GM23248 (cell line): ENCODE data around the gene DOP1B. TPM values are rescaled to one million over a fixed set of nuclear protein-coding genes. Genes with fewer than 3 reads are reported as not detected.

Experiments used
- DNase-seq: peaks from one replicate; pipeline ENCODE4 v3.0.0-alpha.2; 2015
- H2AFZ ChIP-seq: fragments of 200-600 bp; sonication (generic); 2 replicates; pipeline ENCODE4 v1.6.1; 2016; ENCODE audit warnings: antibody characterized with exemption
- H3F3A ChIP-seq: fragments of 200-600 bp; sonication (generic); 2 replicates; pipeline ENCODE4 v1.6.1; 2016; ENCODE audit warnings: mild to moderate bottlenecking, antibody characterized with exemption, mixed run types; ENCODE audit not compliant: insufficient read depth
- H3K27ac ChIP-seq: fragments of 200-600 bp; sonication (generic); 2 replicates; pipeline ENCODE4 v1.5.1; 2016; ENCODE audit warnings: mild to moderate bottlenecking
- H3K27me3 ChIP-seq: fragments of 200-600 bp; sonication (generic); replicated peaks from 2 replicates; pipeline ENCODE4 v1.6.1; 2016; ENCODE audit warnings: mild to moderate bottlenecking; ENCODE audit not compliant: insufficient read depth
- H3K36me3 ChIP-seq: fragments of 200-600 bp; sonication (generic); 2 replicates; pipeline ENCODE4 v1.6.1; 2016; ENCODE audit warnings: low read depth, mild to moderate bottlenecking
- H3K4me1 ChIP-seq: fragments of 200-600 bp; sonication (generic); 2 replicates; pipeline ENCODE4 v1.6.1; 2016; ENCODE audit warnings: mild to moderate bottlenecking; ENCODE audit not compliant: insufficient read depth
- H3K4me2 ChIP-seq: fragments of 200-600 bp; sonication (generic); one replicate; pipeline ENCODE4 v1.6.1; 2016; ENCODE audit warnings: mild to moderate bottlenecking; ENCODE audit not compliant: unreplicated experiment
- H3K4me3 ChIP-seq: fragments of 200-600 bp; sonication (generic); 2 replicates; pipeline ENCODE4 v1.5.1; 2016; ENCODE audit warnings: mild to moderate bottlenecking
- H3K79me2 ChIP-seq: fragments of 200-600 bp; sonication (generic); 2 replicates; pipeline ENCODE4 v1.6.1; 2016; ENCODE audit warnings: mild to moderate bottlenecking; ENCODE audit not compliant: insufficient read depth
- H3K9ac ChIP-seq: fragments of 200-600 bp; sonication (generic); 2 replicates; pipeline ENCODE4 v1.6.1; 2016; ENCODE audit warnings: mild to moderate bottlenecking
- H3K9me2 ChIP-seq: fragments of 200-600 bp; sonication (generic); 2 replicates; pipeline ENCODE4 v1.6.1; 2016; ENCODE audit warnings: mixed run types, mild to moderate bottlenecking, moderate library complexity; ENCODE audit not compliant: insufficient read depth
- H3K9me3 ChIP-seq: fragments of 200-600 bp; sonication (generic); one replicate; pipeline ENCODE4 v1.6.1; 2017; ENCODE audit warnings: low read depth
- H4K20me1 ChIP-seq: fragments of 200-600 bp; sonication (generic); 2 replicates; pipeline ENCODE4 v1.6.0; 2016; ENCODE audit not compliant: insufficient read depth
- EZH2 ChIP-seq: fragments of 200-600 bp; sonication (generic); IDR thresholded peaks from 2 replicates; pipeline ENCODE4 v1.6.1; 2018; ENCODE audit warnings: antibody characterized with exemption, mild to moderate bottlenecking; ENCODE audit not compliant: insufficient read depth, poor library complexity, severe bottlenecking
- EZH2phosphoT487 ChIP-seq: fragments of 200-600 bp; sonication (generic); IDR thresholded peaks from 2 replicates; pipeline ENCODE4 v1.6.1; 2018; ENCODE audit warnings: antibody characterized with exemption, moderate library complexity, mild to moderate bottlenecking, low read depth; ENCODE audit not compliant: insufficient read depth
- WGBS, 2 experiments: methylation state at CpG; one replicate each; pipeline ENCODE4 v1.1.6; 2015 to 2017; ENCODE audit warnings: low lambda C conversion rate in 2 of 2, low coverage in 1 of 2; ENCODE audit errors: missing lambda C conversion rate in 2 of 2; 5-methylcytosine and 5-hydroxymethylcytosine counted together
- in situ Hi-C: fragments of 300-500 bp; cut with MboI; formaldehyde crosslinking; loops from 2 replicates; pipeline ENCODE4 v1.15.0; 2020
- polyA plus RNA-seq: library from polyadenylated mRNA; unstranded; fragments of >200 nt; fragmentation: Nextera tagmentation; extraction: Ambion mirVana; gene quantifications from 2 replicates; pipeline ENCODE4 v1.2.1, GENCODE V29; 2016
- total RNA-seq: library from RNA; depleted of rRNA; stranded (reverse); fragments of >200 nt; shearing (Covaris generic); gene quantifications from 2 replicates; pipeline ENCODE4 v1.2.3, GENCODE V29; 2014

The DOP1B gene
- total and polyA plus RNA-seq, 2 experiments from 2014 or later = 5.4 to 12.3 TPM

DNA sequence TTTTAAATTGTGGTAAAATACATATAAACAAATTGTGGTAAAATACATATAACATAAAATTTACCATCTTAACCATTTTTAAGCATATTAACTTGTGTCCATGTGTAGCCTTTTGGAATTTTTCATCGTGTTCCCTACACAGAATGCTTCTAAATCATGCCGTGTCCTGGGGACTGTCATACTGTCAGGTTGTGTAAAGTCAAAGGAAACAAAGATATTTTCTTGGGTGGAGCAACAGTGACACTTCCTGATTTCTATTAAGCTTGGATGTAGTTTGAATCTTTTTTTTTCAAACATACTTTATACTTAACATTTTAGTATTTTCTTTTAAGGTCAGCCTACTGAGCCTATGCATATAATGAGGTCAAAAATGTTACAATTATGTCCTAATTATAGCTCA lies 32.3 kb downstream of the DOP1B start:
- WGBS, 2 experiments = 20 to 29% methylated on average over 2 of the region's 2 CpGs
- Histone ChIP-seq H4K20me1 (no peaks in the 10 kb centered on the region), H3K9me3 (no peaks in the 10 kb centered on the region), H3K79me2 (no peaks in the 10 kb centered on the region), H3K27me3 (no peaks in the 10 kb centered on the region), H3K4me1 (no peaks in the 10 kb centered on the region), H3K9ac (no peak overlapping the region), H3F3A (no peaks in the 10 kb centered on the region), H3K9me2 (no peaks in the 10 kb centered on the region), H2AFZ (no peak overlapping the region), H3K36me3 (no peaks in the 10 kb centered on the region), H3K4me2 (no peak overlapping the region), H3K27ac (no peak overlapping the region), H3K4me3 (no peak overlapping the region)
- no peak for DNase-seq
- in situ Hi-C loops = no loop called here
- no peak for TF ChIP-seq EZH2phosphoT487
- TF ChIP-seq EZH2 = no peak

DNA sequence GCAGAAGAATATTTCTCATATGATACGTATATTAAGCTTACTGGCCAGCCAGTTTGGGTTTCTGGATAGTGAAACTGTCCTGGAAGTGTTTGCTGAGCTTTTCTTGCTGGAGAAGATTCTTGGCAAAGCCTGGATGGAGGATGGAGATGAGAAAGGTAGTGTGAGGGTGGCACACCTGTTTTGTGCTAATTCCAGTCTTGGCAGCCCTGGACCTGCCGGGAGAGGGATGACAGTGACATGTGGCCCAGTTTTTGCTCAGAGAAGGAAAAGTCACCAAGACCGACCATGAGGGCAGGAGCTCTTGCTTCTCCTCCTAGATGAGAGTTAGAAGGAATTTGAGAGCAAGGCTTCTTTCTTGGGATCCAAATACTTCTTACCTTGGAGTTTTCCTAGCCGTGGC lies 34.1 kb downstream of the DOP1B start:
- WGBS, 2 experiments = 98 to 99% methylated on average over 4 of the region's 4 CpGs
- no peak for TF ChIP-seq EZH2phosphoT487
- TF ChIP-seq EZH2 = no peak
- no peak overlapping the region for H3K4me2 ChIP-seq

DNA sequence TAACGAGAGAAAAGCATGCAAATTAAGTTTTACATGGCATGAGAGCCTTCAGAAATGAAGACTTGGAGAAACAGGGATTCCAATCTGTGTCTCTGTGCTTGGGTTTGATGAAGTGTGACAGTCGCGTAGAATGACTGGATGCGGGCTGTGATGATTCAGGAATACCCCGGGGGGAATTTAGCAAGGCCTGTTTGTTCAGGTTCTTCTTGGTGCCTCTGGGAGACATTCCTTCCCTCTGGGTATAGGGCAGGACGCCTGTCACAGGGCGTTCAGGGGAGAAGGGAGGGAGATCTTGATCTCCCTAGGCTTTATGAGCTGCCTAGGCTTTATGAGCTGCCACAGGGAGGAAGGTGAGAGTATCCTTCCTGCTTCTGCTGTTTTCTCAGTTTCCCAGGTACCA lies 36.6 kb downstream of the DOP1B start:
- Histone ChIP-seq H3K4me2 (no peak overlapping the region), H3K79me2 (no peaks in the 10 kb centered on the region), H3K9ac (no peak overlapping the region), H3K4me1 (no peaks in the 10 kb centered on the region), H3K27me3 (no peaks in the 10 kb centered on the region), H3K36me3 (no peaks in the 10 kb centered on the region), H4K20me1 (no peaks in the 10 kb centered on the region), H3K9me2 (no peaks in the 10 kb centered on the region), H3F3A (no peaks in the 10 kb centered on the region), H2AFZ (no peak overlapping the region), H3K9me3 (no peaks in the 10 kb centered on the region), H3K27ac (no peak overlapping the region), H3K4me3 (no peak overlapping the region)
- DNase-seq = no peak
- 96% methylated on average over 7 of the region's 7 CpGs for WGBS, 2 experiments
- in situ Hi-C loops = no loop called here
- TF ChIP-seq EZH2phosphoT487 (no peak), EZH2 (no peak)

More for the DNA sequence above, 34.1 kb downstream of the DOP1B start:
- Histone ChIP-seq H3K27me3 (no peaks in the 10 kb centered on the region), H3K79me2 (no peaks in the 10 kb centered on the region), H2AFZ (no peak overlapping the region), H4K20me1 (no peaks in the 10 kb centered on the region), H3K9ac (no peak overlapping the region), H3K9me2 (no peaks in the 10 kb centered on the region), H3K9me3 (no peaks in the 10 kb centered on the region), H3K4me1 (no peaks in the 10 kb centered on the region), H3K36me3 (no peaks in the 10 kb centered on the region), H3F3A (no peaks in the 10 kb centered on the region), H3K4me3 (no peak overlapping the region), H3K27ac (no peak overlapping the region)
- DNase-seq = no peak
- in situ Hi-C loops = no loop called here

DNA sequence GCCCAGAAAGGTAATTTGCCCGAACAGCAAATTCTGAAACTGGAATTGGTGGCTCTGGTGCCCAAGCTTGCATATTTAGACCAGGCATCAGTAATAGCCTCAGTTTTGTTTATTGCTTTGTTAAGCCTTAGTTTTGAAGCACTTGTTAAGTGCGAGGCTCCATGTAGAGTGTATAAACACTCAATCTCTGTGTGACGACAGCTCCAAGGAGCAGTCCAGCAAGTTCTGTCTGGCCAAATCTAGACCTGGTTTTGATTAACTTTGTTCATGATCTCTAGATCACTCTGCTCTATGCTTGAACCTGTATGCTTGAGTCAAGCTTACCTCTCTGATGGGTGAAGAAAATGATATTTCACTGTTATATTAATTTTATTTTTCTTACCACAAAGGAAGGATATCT lies 37.4 kb downstream of the DOP1B start:
- in situ Hi-C loops = no loop called here
- WGBS, 2 experiments = 48 to 54% methylated on average over 3 of the region's 3 CpGs
- no peaks in the 10 kb centered on the region for H3K4me1 ChIP-seq

DNA sequence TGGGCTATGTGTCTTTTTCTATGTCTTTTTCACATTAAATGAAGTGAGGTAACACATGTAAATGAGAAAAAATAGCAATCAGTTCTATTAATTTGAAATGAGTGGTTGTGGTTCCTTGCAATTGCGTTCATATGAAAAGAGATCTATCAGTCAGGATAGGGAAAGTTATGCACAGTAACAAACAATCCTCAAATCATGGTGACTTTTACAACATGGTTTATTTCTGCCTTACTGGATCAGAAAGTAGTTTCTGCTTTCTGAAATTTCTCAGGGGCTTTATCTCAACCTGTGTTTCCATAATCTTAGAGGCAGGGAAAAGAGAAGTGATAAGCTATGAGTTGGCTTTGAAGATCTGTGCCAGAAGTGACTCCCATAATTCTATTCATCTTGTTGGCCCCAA lies 39.0 kb downstream of the DOP1B start:
- in situ Hi-C loops = no loop called here
- Histone ChIP-seq H3F3A (no peaks in the 10 kb centered on the region), H3K36me3 (no peaks in the 10 kb centered on the region), H3K27me3 (no peaks in the 10 kb centered on the region), H3K4me3 (no peak overlapping the region), H3K9ac (no peak overlapping the region), H4K20me1 (no peaks in the 10 kb centered on the region), H3K79me2 (no peaks in the 10 kb centered on the region), H3K27ac (no peak overlapping the region), H3K9me3 (no peaks in the 10 kb centered on the region), H3K9me2 (no peaks in the 10 kb centered on the region), H2AFZ (no peak overlapping the region), H3K4me2 (no peak overlapping the region), H3K4me1 (no peaks in the 10 kb centered on the region)
- no peak for DNase-seq
- WGBS, 2 experiments = 96 to 100% methylated on average over 1 of the region's 1 CpG
- no peak for TF ChIP-seq EZH2phosphoT487
- no peak for TF ChIP-seq EZH2

More for the DNA sequence above, 37.4 kb downstream of the DOP1B start:
- no peaks in the 10 kb centered on the region for H3F3A ChIP-seq
- no peaks in the 10 kb centered on the region for H3K27me3 ChIP-seq
- H3K9ac ChIP-seq = no peak overlapping the region
- no peak overlapping the region for H3K4me3 ChIP-seq
- no peaks in the 10 kb centered on the region for H3K79me2 ChIP-seq
- no peak overlapping the region for H2AFZ ChIP-seq
- no peaks in the 10 kb centered on the region for H4K20me1 ChIP-seq
- no peaks in the 10 kb centered on the region for H3K9me2 ChIP-seq
- TF ChIP-seq EZH2 (no peak), EZH2phosphoT487 (no peak)
- DNase-seq = no peak
- H3K27ac ChIP-seq = no peak overlapping the region
- no peak overlapping the region for H3K4me2 ChIP-seq
- no peaks in the 10 kb centered on the region for H3K9me3 ChIP-seq
- no peaks in the 10 kb centered on the region for H3K36me3 ChIP-seq
